NOMO-1 (cell line): ENCODE data around the gene GNPTG.

ENCODE experiments used
- DNase-seq, 2 experiments: peaks; one replicate each; lab custom pipeline; 2025; ENCODE audit not compliant: unreplicated experiment in 2 of 2; lab: John Stamatoyannopoulos, UW

The GNPTG gene

DNA sequence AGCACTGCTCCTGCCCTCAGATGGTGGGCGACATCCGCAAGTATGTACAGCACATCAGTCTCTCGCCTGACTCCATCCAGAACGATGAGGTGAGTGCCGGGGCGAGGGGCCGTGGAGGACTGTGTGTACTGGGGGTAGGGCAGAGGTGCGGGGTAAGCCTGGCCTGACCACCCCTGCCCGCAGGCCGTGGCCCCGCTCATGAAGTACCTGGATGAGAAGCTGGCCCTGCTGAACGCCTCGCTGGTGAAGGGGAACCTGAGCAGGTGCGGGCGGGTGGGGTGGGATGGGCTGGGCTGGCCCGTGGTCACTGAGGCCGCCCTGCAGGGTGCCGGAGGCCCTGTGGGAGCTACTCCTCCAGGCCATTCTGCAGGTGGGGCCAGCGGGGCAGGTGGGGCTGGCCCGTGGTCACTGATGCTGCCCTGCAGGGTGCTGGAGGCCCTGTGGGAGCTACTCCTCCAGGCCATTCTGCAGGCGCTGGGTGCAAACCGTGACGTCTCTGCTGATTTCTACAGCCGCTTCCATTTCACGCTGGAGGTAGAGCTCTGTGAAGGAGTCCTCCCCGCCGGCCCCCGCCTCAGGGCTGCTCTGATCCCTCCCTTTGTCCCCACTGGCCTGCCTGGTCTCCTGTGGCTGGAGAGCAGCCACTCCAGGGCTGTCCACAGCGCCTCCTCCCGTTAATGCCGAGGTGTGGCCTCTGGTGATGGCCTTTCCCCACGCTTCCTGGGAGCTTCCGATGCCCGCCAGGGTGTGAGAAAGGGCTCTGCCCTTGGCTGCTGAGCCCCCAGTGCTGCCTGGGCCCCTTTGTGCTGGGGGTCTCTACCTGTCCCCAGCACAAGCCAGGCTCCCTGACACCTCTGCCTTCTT, 5.1 kb upstream of the GNPTG start:
- DNase-seq, result no peak

DNA sequence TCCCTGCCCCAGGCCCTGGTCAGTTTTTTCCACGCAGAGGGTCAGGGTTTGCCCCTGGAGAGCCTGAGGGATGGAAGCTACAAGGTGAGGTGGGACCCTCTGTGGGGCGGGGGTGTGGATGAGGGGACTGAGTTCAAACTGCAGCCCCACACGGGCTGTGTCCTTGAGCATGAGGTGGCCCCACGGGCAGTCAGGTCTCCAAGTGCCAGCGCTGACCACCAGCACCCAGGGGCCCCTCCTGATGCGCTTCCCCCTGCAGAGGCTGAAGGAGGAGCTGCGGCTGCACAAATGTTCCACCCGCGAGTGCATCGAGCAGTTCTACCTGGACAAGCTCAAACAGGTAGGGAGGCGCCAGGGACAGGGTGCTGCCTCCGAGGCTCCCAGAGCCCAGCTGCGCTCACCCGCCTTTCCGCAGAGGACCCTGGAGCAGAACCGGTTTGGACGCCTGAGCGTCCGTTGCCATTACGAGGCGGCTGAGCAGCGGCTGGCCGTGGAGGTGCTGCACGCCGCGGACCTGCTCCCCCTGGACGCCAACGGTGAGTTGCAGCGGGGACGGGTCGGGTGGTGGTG, 4.4 kb upstream of the GNPTG start:
- DNase-seq, result no peak

DNA sequence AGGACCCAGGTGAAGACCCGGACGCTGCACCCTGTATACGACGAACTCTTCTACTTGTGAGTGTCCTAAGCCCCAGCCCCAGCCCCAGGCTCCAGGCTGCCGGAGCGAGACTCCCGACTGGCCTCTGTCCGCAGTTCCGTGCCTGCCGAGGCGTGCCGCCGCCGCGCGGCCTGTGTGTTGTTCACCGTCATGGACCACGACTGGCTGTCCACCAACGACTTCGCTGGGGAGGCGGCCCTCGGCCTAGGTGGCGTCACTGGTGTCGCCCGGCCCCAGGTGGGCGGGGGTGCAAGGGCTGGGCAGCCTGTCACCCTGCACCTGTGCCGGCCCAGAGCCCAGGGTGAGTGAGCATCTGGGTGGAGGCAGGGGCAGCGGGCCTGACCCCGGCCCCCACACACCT, 3.8 kb upstream of the GNPTG start:
- DNase-seq, result no peak

DNA sequence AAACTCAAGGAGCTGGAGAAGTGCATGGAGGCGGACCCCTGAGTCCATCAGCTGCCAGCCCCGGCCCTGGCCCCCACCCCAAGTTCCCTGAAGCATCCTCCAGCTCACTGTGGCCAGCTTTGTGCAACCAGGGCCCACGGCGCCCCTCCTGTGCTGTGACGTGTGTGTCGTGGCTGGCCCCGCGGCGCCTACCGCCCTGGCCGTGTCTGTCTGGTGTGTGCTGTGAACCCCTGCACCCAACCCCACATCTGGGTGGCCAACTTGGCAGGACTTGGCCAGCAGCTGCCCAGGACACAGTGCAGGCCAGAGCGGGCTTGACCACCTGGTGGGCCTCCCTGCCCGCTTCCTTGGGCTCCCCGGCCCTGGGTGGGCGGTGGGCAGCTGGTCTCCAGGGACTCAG, 3.3 kb upstream of the GNPTG start:
- DNase-seq, result no peak

DNA sequence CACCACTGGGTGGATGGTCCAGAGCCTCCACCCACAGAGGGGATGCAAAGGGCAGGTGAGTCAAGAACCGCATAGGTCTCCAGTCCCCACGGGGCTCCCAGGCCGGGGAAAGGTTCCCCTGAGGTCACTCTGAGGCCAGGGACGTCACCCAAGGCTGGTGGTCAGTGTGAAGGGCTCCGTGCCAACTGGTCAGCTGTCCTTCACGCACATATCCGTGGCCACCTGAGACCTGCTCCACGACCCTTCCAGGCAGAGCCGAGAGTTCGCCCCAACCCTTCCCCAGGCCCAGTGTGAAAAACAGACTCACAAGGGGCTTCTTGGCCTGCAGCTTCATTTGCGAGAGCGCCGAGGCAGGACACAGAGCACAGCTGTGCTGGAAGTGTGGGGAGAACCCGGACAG, 2.8 kb upstream of the GNPTG start:
- DNase-seq, result no peak

DNA sequence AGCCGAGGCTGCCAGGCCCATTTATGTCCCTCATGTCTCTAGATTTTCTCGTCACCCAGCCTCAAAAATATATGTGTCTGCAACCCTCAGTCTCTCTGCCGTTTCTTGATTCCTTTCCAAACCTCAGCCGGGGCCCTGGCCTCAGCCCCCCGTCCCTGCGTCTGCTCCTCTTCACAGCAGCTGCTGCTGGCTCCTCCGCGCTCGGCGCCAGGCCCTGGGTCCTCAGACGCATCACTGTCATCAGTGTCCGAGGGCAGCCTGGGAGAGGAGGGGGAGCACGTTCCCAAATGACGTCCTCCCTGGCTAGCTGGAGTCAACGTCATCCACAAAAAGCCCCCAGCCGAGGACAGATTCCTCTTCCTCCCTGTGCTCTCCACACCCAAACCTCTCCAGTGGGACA, 2.4 kb upstream of the GNPTG start:
- DNase-seq, result no peak

DNA sequence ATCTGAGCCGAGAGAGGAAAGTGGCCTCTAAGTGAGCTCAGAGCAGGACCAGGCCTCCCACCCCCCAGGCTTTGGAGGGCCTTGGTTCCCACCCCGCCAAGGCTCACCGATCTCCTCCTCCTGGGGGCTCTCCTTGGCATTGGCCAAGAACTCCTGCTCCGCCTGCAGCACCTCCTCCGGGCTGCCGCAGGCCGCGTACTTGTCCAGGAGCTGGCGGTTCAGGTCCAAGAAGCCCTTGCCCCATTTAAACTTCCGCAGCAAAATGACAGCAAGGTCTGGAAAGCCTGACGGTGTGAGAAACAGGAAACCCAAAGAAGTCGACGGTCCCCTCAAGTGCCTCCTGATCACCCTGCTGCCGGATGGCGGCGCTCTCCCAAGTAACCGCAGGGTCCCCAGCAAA, 1.8 kb upstream of the GNPTG start:
- DNase-seq, result no peak

DNA sequence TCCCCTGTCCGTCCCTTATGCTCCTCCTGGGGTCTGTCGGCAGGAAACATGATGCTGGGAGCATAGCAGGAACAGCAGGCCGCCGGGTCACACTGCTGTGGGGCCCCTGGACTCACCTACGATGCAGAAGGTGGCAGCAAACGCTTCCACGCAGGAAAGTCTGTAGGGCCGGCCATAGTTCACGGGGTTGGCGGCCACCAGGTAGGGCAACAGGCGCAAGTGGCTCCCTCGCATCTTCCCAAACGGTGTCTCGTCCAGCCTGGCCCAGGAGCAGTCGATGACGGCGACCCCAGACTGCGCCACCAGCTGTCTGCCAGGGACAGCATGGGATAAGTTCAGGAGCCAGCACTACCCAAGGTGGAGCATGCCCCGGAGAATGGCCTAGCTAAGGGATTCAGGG, 1.0 kb upstream of the GNPTG start:
- no peak for DNase-seq

DNA sequence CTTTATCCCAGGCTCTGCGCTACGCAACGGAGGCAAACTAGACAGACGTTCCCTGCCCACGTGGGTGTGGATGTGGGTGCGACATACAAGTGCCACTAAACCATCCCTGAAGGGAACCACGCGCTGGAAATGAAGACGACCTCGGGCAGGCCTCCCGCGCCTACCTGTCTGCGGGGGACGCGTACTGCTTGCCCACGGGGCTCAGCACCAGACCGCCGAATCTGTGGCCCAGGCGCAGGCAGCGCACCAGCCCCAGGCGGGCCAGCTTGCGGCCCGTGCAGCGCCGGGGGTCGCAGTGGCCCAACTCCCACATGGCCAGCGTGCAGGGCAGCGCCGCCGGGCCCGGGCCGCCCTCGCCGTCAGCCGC, 533 bp upstream of the GNPTG start:
- no peak for DNase-seq

DNA sequence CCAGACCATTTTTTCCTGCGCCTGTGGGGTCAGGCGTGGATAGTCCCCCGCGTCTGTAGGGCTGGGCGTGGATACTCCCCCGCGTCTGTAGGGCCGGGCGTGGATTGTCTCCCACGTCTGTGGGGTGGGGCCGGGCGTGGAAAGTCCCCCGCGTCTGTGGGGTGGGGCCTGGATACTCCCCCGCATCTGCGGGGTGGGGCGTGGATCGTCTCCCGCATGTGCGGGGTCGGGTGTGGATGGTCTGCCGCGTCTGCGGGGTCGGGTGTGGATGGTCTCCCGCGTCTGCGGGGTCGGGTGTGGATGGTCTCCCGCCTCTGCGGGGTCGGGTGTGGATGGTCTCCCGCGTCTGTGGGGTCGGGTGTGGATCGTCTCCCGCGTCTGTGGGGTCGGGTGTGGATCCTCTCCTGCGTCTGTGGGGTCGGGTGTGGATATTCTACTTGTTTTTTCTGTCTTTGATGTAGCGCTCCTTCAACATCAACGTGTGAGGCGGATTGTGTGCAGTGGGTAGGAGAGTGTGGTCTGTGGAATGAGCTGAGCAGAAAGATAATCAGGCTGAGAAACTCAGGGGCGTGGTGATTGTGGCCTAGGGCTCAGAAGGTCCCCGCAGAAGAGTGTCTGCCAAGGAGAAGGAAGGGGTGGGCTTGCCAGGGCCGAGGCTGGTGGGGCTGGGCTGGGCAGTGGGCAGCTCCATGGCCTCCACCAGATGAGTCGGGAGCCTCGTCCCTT, 3.2 kb downstream of the GNPTG start:
- no peak for DNase-seq

DNA sequence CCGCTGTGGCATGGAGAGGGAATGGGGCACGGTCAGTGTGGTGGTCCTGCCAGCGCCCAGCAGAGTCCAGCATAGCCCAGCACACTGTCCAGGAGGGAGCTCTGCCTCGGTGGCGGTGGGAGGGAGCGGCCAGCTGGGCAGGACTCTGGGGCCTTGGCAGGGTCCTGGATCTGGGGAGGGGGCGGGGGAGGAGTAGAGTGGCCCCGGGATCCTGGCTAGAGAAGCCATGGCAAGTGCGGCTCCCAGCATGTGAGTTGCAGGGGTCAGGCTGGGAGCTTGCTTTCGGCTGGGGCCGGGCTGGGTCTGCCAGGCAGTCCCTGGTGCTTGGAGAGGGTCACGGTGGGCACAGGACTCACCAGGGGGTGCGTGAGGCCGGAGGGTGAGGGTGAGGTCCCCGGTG, 3.9 kb downstream of the GNPTG start:
- no peak for DNase-seq

DNA sequence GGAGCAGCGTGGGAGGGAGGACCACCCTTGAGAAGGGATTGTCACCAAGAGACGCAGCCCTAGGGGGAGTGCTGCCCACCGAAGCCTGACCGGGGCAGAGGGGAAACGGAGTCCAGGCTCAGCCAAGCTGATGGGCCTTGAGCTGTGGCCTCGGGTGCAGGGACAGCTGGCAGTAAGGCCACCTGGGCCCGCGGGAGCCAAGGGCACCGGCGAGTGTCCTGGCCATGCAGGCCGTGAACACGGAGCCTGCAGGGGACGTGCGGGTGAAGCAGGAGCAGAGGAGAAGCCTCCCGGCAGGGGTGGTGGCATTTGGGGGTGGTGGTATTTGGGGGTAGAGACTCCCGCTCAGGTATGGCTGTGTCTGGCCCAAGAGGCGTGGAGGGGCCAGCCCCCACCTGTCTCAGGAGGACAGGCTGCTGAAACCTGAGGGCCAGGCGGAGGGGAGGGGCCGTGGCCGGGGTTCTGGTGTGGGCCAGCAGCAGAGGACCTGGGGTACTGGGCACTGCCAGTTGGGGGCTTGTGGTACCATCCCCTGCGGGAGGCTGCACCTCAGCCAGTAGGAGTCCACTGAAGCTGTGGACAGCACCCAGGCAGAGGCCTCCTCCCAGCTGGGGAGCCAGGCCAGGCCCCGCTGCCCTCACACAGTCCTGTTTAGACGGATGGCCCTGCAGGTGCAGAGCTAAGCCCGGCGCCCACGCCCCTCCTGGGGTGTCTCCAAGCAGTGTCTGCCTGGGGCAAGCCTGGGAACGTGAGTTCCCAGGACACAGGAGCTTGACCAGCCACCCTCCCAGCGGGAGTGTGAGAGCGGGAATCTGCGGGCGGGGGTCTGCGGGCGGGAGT, 4.5 kb downstream of the GNPTG start:
- no peak for DNase-seq

DNA sequence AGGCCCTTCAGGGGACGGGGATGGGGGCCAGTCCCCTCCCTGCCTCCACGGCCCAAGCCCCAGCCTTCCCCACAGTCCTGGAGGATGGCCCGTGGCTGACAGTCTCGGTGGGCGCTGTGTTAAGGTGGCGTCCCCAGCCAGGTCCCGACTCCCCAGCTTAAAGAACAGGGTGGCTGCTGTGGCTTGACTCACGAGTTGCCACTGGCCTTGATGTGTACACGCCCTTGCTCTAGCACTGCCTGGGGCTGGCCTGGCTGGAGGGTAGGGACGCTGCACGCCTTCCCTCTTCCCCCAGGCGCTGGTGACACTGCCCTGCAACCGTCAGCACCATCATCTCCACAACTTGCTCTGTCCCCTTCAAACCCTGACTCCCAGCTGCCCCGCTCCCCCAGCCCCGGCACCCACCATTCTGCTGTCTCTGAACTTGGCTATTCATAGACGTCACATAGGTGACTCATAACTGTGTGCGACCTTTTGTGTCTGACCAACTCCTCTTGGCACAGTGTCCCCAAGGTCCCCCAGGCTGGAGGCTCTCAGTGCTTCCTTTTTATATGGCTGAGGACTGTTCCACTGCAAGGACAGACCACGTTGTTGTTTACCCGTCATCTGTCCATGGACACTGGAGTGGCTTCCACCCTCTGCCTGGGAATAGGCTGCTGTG, 6.3 kb downstream of the GNPTG start:
- no peak for DNase-seq

DNA sequence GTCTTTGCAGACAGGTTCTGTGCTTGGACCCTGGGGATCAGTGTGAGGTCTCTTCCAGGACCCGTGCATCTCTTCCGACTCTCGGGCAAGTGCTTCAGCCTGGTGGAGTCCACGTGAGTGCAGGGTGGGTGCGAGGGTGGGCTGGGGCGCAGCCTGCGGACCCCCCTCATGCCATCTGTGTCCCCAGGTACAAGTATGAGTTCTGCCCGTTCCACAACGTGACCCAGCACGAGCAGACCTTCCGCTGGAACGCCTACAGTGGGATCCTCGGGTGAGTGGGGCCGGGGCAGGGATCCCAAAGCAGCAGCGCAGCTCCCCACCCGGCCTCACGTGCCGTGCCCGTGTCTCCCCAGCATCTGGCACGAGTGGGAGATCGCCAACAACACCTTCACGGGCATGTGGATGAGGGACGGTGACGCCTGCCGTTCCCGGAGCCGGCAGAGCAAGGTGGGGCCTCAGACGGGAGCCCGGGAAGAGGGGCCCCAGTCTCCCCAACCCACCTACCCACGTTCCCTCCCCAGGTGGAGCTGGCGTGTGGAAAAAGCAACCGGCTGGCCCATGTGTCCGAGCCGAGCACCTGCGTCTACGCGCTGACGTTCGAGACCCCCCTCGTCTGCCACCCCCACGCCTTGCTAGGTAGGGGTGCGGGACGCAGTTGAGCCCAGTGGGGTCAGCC, 10.1 kb downstream of the GNPTG start:
- DNase-seq, result no peak

DNA sequence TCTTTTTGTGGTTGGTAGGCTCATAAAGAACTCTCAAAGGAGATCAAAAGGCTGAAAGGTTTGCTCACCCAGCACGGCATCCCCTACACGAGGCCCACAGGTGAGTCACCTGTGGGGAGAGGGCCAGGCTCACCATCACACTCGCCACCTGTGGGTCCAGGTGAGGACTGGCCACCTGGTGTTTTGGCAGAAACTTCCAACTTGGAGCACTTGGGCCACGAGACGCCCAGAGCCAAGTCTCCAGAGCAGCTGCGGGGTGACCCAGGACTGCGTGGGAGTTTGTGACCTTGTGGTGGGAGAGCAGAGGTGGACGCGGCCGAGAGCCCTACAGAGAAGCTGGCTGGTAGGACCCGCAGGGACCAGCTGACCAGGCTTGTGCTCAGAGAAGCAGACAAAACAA, 11.1 kb downstream of the GNPTG start:
- no peak for DNase-seq

DNA sequence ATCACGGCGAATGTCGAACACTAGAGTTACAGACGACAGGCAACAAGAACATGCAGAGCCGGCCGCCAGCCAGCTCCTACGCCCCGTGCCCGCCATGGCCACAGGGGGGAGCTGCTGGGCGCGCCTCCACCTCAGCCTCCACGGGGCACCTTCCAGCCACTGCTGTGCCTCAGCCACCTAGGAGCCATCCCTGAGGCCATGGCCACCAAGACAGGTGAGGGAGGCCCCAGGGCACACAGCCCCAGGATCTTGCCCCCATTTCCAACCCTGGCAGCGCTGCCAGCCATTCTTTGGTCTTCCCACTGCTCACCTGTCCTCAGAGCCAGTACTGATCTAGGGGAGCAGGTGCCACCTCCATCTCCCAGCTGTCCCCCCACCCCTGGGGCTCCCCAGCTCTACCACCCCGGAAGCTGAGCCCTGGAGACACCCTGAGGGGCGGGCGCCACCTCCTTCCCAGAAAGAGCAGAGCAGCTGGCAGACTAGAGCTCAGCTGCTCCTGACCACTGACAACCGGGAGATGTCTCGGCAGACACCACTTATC, 11.8 kb downstream of the GNPTG start:
- peak; percentile 32 to 46 for DNase-seq

DNA sequence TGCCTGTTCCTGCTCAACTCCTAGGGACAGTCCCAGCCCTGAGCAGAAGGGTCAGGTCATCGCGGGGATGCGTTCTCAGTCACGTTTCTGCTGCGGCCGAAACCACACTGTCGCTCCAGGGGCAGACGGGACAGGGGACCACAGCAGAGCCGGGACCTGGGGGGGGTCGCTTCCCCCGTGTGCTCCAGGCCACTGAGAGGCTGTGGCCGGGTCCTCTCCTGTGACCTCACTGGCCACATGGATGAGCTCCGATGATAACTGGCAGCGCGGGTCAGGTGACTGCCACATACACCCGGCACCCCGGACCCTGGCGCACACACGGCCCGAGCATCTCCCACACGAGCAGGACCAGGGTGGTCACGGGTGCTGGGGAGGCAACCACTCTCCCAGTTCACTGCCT, 12.8 kb downstream of the GNPTG start:
- DNase-seq, result no peak

DNA sequence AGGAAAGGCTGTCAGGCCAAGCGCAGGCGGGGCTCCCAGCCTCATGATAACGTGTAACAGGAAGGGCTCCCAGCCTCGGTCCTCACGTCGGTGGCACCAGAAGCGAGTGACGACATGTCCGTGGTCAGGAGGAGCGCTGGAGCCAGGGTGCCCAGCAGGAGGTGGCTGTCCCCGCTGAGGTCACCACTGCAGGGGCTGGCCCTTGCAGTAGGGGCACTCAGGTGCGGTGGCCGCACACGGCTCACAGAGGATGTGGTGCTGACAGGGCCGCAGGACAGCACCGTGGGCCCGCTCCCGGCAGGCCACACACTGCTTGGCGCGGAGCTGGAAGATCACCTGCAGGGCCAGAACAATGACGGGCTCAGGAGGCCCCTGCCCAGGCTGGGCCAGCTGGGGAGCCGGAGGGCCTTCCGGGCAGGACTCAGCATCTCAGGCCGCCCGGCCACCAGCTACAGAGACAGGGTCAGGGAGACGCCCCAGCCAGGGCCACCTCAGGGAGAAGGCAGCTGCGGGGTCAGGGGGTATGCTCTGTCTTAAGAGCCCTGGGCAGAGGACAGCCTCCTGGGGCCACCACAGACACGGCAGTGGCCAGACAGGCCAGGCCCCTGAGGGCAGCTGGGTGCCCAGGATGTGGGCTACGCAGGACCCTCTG, 14.5 kb downstream of the GNPTG start:
- DNase-seq, result no peak

DNA sequence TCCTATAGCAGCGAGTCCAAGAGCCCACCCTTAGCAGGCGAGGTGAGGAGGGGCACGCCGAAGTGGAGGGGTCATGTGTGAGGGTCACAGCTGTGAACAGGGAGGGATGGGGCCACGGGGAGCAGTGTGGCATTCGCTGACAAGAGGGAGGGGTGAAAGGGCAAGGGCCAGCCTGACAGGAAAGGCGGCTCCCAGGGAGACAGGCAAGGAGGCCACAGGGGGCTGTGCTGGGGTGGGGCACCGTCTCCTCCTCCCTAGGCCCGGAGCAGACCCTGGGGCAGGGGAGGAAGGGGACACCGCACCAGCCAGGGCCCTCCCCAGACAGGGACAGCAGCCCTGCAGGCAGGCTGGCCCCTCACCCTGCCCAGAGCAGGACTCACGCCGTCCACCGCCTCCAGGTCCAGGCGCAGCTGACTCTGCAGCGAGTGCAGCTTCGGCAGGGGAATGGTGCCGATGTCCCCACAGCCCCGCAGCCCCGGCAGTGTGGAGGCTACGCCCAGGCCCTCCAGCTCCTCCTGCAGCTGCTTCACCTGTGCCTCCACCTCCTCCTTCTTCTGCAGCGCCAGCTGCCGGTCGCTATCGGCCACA, 15.1 kb downstream of the GNPTG start:
- no peak for DNase-seq
